Omental fat pad (tissue), 4 donors: ENCODE results near the gene DSCAML1. TPM values are rescaled to one million over a fixed set of nuclear protein-coding genes. Genes with fewer than 3 reads are reported as not detected.
A peak's percentile ranks its signal among the peaks of the same experiment; 100 is the strongest.

Source experiments
- ATAC-seq: fragments of 150-250 bp; one replicate; pipeline ENCODE4 v1.9.1; 2016; ENCODE audit warnings: mild to moderate bottlenecking, moderate library complexity; ENCODE audit not compliant: low FRiP score
- DNase-seq: peaks from one replicate; pipeline ENCODE4 v3.0.0-alpha.2; 2019; ENCODE audit warnings: low spot score
- total RNA-seq, 4 donors: library from RNA; depleted of rRNA; stranded (reverse); fragments of >200 nt; gene quantifications; one replicate each; pipeline ENCODE4 v1.1.0, GENCODE V29; 2016
- TF ChIP-seq, protein P1 (sequence below), 3 donors: fragments of 450-650 bp; IDR thresholded peaks; one replicate each; pipeline ENCODE4 v1.5.1; 2016 to 2017; ENCODE audit warnings: antibody characterized with exemption in 3 of 3, mild to moderate bottlenecking in 3 of 3, moderate library complexity in 2 of 3

Gene DSCAML1
- total RNA-seq, 4 donors from 2014 or later = 0.95 to 10.9 (median 3.9) TPM

DNA sequence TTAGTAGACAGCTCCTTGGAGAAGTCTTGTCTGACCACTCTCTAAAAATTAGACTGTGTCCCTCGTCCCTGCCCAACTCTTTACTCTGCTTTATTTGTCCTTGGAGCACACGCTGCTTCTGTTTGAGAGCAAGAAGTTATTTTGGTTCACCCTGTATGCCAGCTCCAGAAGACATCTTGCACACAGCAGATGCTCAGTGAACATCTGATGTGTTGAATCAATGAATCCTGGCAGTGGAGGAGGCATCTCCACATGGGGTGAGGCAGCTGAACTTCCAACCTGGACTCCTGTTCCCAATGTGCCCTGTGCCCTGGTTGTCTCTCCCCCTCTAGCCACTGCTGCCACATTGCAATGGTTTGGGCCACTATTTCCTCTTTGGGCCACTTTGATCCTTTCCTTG is 255.8 kb downstream of the DSCAML1 start:
- TF ChIP-seq, protein P1, sequence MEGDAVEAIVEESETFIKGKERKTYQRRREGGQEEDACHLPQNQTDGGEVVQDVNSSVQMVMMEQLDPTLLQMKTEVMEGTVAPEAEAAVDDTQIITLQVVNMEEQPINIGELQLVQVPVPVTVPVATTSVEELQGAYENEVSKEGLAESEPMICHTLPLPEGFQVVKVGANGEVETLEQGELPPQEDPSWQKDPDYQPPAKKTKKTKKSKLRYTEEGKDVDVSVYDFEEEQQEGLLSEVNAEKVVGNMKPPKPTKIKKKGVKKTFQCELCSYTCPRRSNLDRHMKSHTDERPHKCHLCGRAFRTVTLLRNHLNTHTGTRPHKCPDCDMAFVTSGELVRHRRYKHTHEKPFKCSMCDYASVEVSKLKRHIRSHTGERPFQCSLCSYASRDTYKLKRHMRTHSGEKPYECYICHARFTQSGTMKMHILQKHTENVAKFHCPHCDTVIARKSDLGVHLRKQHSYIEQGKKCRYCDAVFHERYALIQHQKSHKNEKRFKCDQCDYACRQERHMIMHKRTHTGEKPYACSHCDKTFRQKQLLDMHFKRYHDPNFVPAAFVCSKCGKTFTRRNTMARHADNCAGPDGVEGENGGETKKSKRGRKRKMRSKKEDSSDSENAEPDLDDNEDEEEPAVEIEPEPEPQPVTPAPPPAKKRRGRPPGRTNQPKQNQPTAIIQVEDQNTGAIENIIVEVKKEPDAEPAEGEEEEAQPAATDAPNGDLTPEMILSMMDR (IDR thresholded peaks at IDR 0.05) = no peak
- DNase-seq (no peak), ATAC-seq (no peak)

DNA sequence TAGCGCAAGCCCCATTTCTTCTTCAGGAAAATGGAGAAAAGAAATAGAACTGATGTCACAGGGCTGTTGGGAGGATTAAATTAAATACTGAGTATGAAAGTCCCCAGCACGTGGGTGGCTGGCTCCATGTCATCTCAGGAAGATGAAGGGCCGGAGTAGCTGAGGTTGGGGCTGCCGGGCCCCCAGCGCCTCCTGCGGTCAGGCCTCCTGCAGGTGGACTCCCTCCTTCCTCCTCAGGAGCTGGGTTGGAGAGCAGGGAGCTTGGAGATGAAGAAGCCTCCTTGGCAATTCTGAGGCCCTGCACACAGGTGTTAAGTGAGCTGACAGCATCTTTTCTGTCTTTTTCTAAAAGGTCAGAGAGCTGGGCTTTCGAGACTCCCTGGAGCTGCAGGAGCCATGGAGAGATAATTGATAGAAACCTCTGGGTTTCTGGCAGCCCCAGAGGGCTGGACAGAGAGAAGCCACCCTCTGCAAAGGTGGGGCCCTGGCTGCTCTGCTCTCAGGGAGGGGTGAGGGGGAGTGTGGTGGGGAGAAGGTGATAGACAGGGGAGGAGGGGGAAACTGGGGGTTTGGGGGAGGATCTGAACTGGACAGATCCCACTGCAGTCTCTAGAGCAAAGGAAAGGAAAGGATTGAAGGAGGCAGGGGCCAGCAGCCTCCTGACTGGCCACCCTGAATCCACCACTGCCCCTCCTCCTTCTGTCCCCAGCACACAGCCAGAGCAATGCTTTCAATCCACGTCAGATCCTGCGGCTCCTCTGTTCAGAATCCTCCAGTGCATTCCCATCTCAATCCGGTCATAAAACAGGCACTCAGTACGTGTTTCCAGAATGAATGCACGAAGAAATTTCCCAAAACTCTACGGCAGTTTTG is 258.5 kb downstream of the DSCAML1 start:
- ATAC-seq (no peak), DNase-seq (no peak)
- TF ChIP-seq, protein P1 (IDR thresholded peaks at IDR 0.05) = no peak

DNA sequence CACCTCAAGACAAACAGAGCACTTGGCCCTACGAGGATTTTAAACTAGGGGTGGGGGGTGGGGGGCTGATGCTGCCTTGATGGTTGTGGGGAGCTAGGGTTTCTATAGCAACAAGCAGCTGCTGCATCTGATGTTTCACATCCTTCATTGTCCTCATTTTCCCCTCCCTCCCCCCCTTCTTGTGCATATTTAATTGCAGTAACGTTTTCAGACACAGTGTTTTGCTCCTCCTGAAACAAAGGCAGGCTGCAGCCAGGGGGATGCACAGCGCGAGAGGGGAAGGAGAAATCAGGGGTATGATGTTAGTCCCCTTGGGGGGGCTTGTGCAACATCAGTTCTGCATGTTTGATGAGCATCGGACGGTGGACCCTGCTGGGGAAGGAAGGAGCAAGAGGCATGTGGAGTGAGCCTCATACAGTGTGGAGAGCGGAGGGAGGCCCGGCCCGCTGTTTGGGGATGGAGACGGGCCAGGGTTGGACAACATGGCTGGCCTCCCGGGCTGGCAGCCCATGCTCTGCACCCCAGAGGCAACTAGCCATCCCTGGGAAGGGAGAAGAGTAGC is 261.1 kb downstream of the DSCAML1 start:
- TF ChIP-seq, protein P1 (IDR thresholded peaks at IDR 0.05) = no peak
- ATAC-seq (no peak), DNase-seq (no peak)

DNA sequence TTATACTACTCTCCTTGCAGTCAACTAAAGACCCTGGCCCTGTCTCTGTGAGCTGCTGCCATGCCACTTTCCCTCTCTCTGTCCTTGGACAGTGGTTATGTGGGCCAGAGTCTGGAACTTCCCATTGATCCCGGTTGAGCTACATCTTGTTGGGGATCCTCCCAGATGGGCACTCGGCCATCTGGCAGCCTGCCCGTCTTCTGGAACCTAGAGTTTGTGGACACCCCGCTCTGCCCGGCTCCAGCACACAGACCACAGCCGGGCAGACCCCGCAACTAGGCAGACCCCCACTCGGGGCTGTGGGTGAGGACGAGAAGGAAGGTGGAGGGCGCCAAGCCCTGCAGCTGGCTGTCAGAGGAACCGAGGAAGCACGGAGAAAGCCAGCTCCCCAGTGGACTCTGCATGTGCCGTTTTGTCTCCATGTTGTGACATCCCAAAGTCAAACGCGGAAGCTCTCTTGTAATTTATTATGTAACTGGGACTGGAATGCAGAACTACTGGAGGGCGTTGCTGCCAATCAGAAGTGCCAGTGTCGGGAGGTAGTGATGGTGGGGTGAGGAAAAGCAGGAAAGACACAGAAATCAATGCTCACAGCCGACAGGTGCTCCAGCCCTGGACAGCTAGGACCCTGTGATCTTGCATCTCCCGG is 261.7 kb downstream of the DSCAML1 start:
- ATAC-seq (no peak), DNase-seq (peak; percentile 50)
- TF ChIP-seq, protein P1 (IDR thresholded peaks at IDR 0.05) = no peak

DNA sequence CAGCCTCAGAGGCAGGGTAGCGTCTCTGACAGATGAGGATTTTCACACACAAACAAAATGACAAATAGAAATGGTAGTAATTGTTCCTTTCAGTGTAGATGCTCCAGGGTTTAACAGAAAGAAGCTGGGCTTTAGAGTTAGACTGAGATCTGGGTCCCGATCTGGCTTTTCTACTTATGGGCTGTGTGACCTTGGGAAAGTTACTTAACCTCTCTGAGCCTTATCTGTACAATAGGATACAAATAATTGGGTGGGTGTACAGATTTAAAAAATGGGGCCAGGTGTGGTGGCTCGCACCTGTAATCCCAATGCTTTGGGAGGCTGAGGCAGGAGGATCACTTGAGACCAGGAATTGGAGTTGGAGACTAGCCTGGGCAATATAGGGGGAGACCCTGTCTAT is 264.4 kb downstream of the DSCAML1 start:
- TF ChIP-seq, protein P1 (IDR thresholded peaks at IDR 0.05) = no peak
- DNase-seq (no peak), ATAC-seq (no peak)

DNA sequence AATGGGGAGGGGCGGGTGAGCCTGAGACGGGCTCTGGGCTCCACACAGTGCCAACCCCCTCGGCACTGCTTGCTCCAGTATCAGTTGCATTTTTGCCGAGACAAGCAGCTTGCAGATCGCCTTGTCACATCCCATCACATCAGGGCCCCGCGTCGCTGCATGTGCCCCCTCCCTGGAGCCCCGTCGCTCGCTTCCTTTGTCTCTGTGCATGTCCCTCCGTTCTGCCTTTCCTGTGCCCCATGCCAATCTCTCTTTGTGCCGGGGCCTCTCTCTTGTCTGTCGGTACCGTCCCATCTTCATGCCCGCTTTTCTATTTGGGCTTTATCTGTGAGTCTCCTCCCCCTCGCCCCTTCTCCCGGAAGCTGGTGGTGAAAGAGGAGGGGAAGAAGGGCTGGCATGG is 267.2 kb downstream of the DSCAML1 start:
- ATAC-seq (no peak), DNase-seq (no peak)
- TF ChIP-seq, protein P1 (IDR thresholded peaks at IDR 0.05) = no peak
